ENCODE data around the gene TBCD.

Gene TBCD

GRCh38 chr17:82751571-82752370 is at the start of gene TBCD:
Gene TBCD (plus strand): TSS chr17:82752065. CDS start chr17:82752194, 129 bp downstream.
- DNase-seq (ENCODE audit: low read depth) = peak; percentile 26

- no peak for DNase-seq (ENCODE audit: low read depth)
Measured at GRCh38 chr17:82702231-82702927, 49.5 kb upstream of the TBCD start.

- DNase-seq (ENCODE audit: low read depth) = no peak
Measured at GRCh38 chr17:82703036-82703745, 48.7 kb upstream of the TBCD start.

- DNase-seq (ENCODE audit: low read depth) = no peak
Measured at GRCh38 chr17:82703935-82704865, 47.7 kb upstream of the TBCD start.

GRCh38 chr17:82704886-82705285 is 47.0 kb upstream of the TBCD start:
- DNase-seq (ENCODE audit: low read depth) = no peak

GRCh38 chr17:82705756-82706155 is 46.1 kb upstream of the TBCD start:
- DNase-seq (ENCODE audit: low read depth) = no peak

- no peak for DNase-seq (ENCODE audit: low read depth)
Measured at GRCh38 chr17:82709024-82709675, 42.7 kb upstream of the TBCD start.

GRCh38 chr17:82709676-82710498 is 42.0 kb upstream of the TBCD start:
- DNase-seq (ENCODE audit: low read depth) = no peak

GRCh38 chr17:82710499-82711232 is 41.2 kb upstream of the TBCD start:
- no peak for DNase-seq (ENCODE audit: low read depth)

- DNase-seq (ENCODE audit: low read depth) = no peak
Measured at GRCh38 chr17:82713071-82713723, 38.7 kb upstream of the TBCD start.

- DNase-seq (ENCODE audit: low read depth) = peak; percentile 34
Measured at GRCh38 chr17:82716203-82717010, 35.5 kb upstream of the TBCD start, which contains the start of gene FN3KRP. Gene FN3KRP (plus strand): TSS chr17:82716706. CDS start chr17:82716756, 50 bp downstream.

- no peak for DNase-seq (ENCODE audit: low read depth)
Measured at GRCh38 chr17:82718986-82719685, 32.7 kb upstream of the TBCD start.

- no peak for DNase-seq (ENCODE audit: low read depth)
Measured at GRCh38 chr17:82720204-82720603, 31.7 kb upstream of the TBCD start.

GRCh38 chr17:82722341-82723013 is 29.4 kb upstream of the TBCD start:
- DNase-seq (ENCODE audit: low read depth) = no peak

GRCh38 chr17:82723169-82723807 is 28.6 kb upstream of the TBCD start:
- DNase-seq (ENCODE audit: low read depth) = no peak

- no peak for DNase-seq (ENCODE audit: low read depth)
Measured at GRCh38 chr17:82726427-82726826, 25.4 kb upstream of the TBCD start.
